Erythroblast (primary cell): ENCODE results near the gene SAMHD1.
"Not testable (repeated sequence)": the region's sequence is repeated elsewhere in the genome, so short reads cannot be mapped to it uniquely, and the experiment has no call there.

Experiments
- GATA1 ChIP-seq: IDR thresholded peaks from 2 replicates; pipeline ENCODE4 v1.6.1; 2011; ENCODE audit warnings: low read depth, mild to moderate bottlenecking, control low read depth, low read length, moderate library complexity
- POLR2A ChIP-seq: IDR thresholded peaks from 2 replicates; pipeline ENCODE4 v1.6.1; 2011; ENCODE audit warnings: mild to moderate bottlenecking, low read length

DNA sequence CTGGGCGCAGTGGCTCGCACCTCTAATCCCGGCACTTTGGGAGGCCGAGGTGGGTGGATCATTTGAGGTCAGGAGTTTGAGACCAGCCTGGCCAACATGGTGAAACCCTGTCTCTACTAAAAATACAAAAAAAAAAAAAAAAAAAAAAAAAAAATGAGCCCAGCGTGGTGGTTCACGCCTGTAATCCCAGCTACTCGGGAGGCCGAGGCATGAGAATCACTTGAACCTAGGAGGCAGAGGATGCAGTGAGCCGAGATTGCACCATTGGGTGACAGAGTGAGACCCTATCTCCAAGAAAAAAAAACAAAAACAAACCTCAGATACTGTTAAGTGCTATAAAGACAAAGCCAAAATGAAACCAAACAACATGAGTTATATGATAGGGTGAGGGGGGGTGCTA, 110.5 kb downstream of the SAMHD1 start:
- not testable (repeated sequence) for TF ChIP-seq POLR2A, GATA1
